H1 (cell line): ENCODE data around the gene ASXL1. TPM values are rescaled to one million over a fixed set of nuclear protein-coding genes. Genes with fewer than 3 reads are reported as not detected.

Experiments used
- ATF2 ChIP-seq: IDR thresholded peaks from 2 replicates; pipeline ENCODE4 v1.6.1; 2012; ENCODE audit warnings: low read length, inconsistent platforms
- BCL11A ChIP-seq, 2 experiments: IDR thresholded peaks; one replicate each; pipeline ENCODE4 v1.6.1; 2011; ENCODE audit warnings: low read depth in 2 of 2, low read length in 2 of 2, mild to moderate bottlenecking in 2 of 2
- CBX8 ChIP-seq: fragments of 300-800, 300-1000 bp; sonication (generic); IDR thresholded peaks from 2 replicates; pipeline ENCODE4 v1.7.1; 2016; ENCODE audit warnings: low read depth, low read length, borderline replicate concordance
- CHD1 ChIP-seq: IDR thresholded peaks from 2 replicates; pipeline ENCODE4 v1.6.1; 2012; ENCODE audit warnings: low read depth, low read length, improper control_type of control experiment
- CTCF ChIP-seq, 3 experiments: IDR thresholded peaks; 1 replicate in 2 of 3; 2 replicates in 1 of 3; pipeline versions ENCODE4 v1.5.1 to v1.6.1; 2011; ENCODE audit warnings: low read length in 3 of 3, mild to moderate bottlenecking in 3 of 3, inconsistent platforms in 2 of 3, low read depth in 1 of 3, moderate library complexity in 1 of 3; ENCODE audit not compliant: insufficient read depth in 1 of 3; ENCODE audit errors: control extremely low read depth in 1 of 3
- HDAC2 ChIP-seq, 2 experiments: fragments of 300-600 bp in 1 of 2; sonication (generic) in 1 of 2; IDR thresholded peaks; 2 replicates each; pipeline ENCODE4 v1.6.1; 2011 to 2012; ENCODE audit warnings: low read depth in 2 of 2, low read length in 2 of 2, mild to moderate bottlenecking in 2 of 2, moderate library complexity in 2 of 2, borderline replicate concordance in 1 of 2, inconsistent platforms in 1 of 2
- JUN ChIP-seq: IDR thresholded peaks from 2 replicates; pipeline ENCODE4 v1.6.1; 2011; ENCODE audit warnings: low read depth, mild to moderate bottlenecking, improper control_type of control experiment, low read length
- JUND ChIP-seq: IDR thresholded peaks from 2 replicates; pipeline ENCODE4 v1.6.1; 2011; ENCODE audit warnings: mild to moderate bottlenecking, improper control_type of control experiment, low read length
- MAFK ChIP-seq: IDR thresholded peaks from 2 replicates; pipeline ENCODE4 v1.6.1; 2012; ENCODE audit warnings: low read depth, mild to moderate bottlenecking, improper control_type of control experiment, low read length
- PHF8 ChIP-seq: fragments of 200-600 bp; sonication (generic); conservative IDR thresholded peaks from 2 replicates; pipeline ENCODE4 v1.7.1; 2012; ENCODE audit warnings: low read depth, mild to moderate bottlenecking, inconsistent platforms, low read length, moderate library complexity
- RAD21 ChIP-seq, 2 experiments: IDR thresholded peaks in 1 of 2; conservative IDR thresholded peaks in 1 of 2; 2 replicates each; pipeline ENCODE4 v1.6.1; 2011; ENCODE audit warnings: low read depth in 2 of 2, low read length in 2 of 2, improper control_type of control experiment in 1 of 2, inconsistent platforms in 1 of 2, mild to moderate bottlenecking in 1 of 2, moderate library complexity in 1 of 2
- RBBP5 ChIP-seq: IDR thresholded peaks from 2 replicates; pipeline ENCODE4 v1.7.1; 2012; ENCODE audit warnings: low read depth, mild to moderate bottlenecking, inconsistent platforms, low read length, moderate library complexity, borderline replicate concordance
- SAP30 ChIP-seq: fragments of 300-600 bp; sonication (generic); IDR thresholded peaks from 2 replicates; pipeline ENCODE4 v1.7.1; 2012; ENCODE audit warnings: low read length, moderate library complexity, mild to moderate bottlenecking, inconsistent platforms; ENCODE audit not compliant: insufficient read depth, insufficient replicate concordance
- SRF ChIP-seq: IDR thresholded peaks from 2 replicates; pipeline ENCODE4 v1.6.1; 2011; ENCODE audit warnings: mild to moderate bottlenecking, low read depth, low read length, moderate library complexity
- SUZ12 ChIP-seq: fragments of 200-600 bp; sonication (generic); IDR thresholded peaks from 2 replicates; pipeline ENCODE4 v1.6.1; 2012; ENCODE audit warnings: mild to moderate bottlenecking, inconsistent platforms, low read length, moderate library complexity, mixed read lengths
- TAF7 ChIP-seq: optimal IDR thresholded peaks from 2 replicates; pipeline ENCODE3; 2011; ENCODE audit warnings: low read depth, mild to moderate bottlenecking, inconsistent platforms, low read length, moderate library complexity, borderline replicate concordance
- TCF12 ChIP-seq: IDR thresholded peaks from 2 replicates; pipeline ENCODE4 v1.6.1; 2011; ENCODE audit warnings: low read depth, mild to moderate bottlenecking, low read length
- YY1 ChIP-seq: IDR thresholded peaks from 2 replicates; pipeline ENCODE4 v1.6.1; 2011; ENCODE audit warnings: low read depth, mild to moderate bottlenecking, low read length
- ZNF274 ChIP-seq: IDR thresholded peaks from 2 replicates; pipeline ENCODE4 v1.7.0; 2012; ENCODE audit warnings: low read length, borderline replicate concordance; ENCODE audit errors: extremely low read depth
- polyA plus RNA-seq, 7 experiments: library from polyadenylated mRNA; depleted of rRNA in 3 of 7; stranded (reverse) in 5 of 7; unstranded in 2 of 7; fragments of >200 nt in 5 of 7; fragments of 200-250 nt in 2 of 7; gene quantifications; 1 replicate in 5 of 7; 2 replicates in 1 of 7; 4 replicates in 1 of 7; pipeline versions ENCODE4 v1.2.1 to v1.2.3, GENCODE V29; 2011 to 2013; ENCODE audit warnings: missing spikeins in 2 of 7, mixed read lengths in 2 of 7
- total RNA-seq: library from RNA; stranded (reverse); fragmentation: NEBNext Ultra II Directional; extraction: Animal tissue kit (Norgen Biotek cat#: 25700); gene quantifications from 2 replicates; pipeline ENCODE4 v1.2.1, GENCODE V29; 2021

Gene ASXL1
- total and polyA plus RNA-seq, 2 of the 8 experiments (the other 6 are each of a cell fraction or from before 2014, with no cell fraction given), result 10.6 to 26.5 TPM

GRCh38 chr20:32437391-32438074 lies 79.4 kb downstream of the ASXL1 start (continued):
- TF ChIP-seq JUND, result no peak
- TF ChIP-seq MAFK, result no peak
- TF ChIP-seq SUZ12, result no peak
- no peak for TF ChIP-seq ZNF274
- no peak for TF ChIP-seq JUN
- TF ChIP-seq YY1, result 0 out of 2 replicates have a peak, but pooled peaks have one; percentile 24
- no peak for TF ChIP-seq BCL11A (IDR thresholded peaks at IDR 0.05; ENCODE audit: low read depth in 2 of 2, low read length in 2 of 2)
- TF ChIP-seq CHD1, result no peak
- no peak for TF ChIP-seq RBBP5
- 0 out of 2 replicates have a peak, but pooled peaks have one; percentile 44 for TF ChIP-seq TCF12
- no peak for TF ChIP-seq HDAC2 (IDR thresholded peaks at IDR 0.05; ENCODE audit: borderline replicate concordance in 1 of 2, low read depth in 2 of 2, low read length in 2 of 2)
- no peak for TF ChIP-seq CBX8
- TF ChIP-seq PHF8, result no peak
- TF ChIP-seq ATF2, result no peak
- peak; percentile 42 to 53 for TF ChIP-seq RAD21 (IDR thresholded peaks at IDR 0.05 in 1 of 2, conservative IDR thresholded peaks at IDR 0.05 in 1 of 2; ENCODE audit: low read depth in 2 of 2, low read length in 2 of 2)
- TF ChIP-seq SAP30, result no peak
- no peak for TF ChIP-seq SRF
- no peak for TF ChIP-seq TAF7
- TF ChIP-seq CTCF (IDR thresholded peaks at IDR 0.05; ENCODE audit: control extremely low read depth in 1 of 3, insufficient read depth in 1 of 3, low read depth in 1 of 3, low read length in 3 of 3), result peak; percentile 46 to 59 (median 56)
